AG08396 (cell line): ENCODE data around the gene MGAT4C.
"Not testable (repeated sequence)": the region's sequence is repeated elsewhere in the genome, so short reads cannot be mapped to it uniquely, and the experiment has no call there.

Experiments used
- DNase-seq: peaks from one replicate; pipeline ENCODE4 v3.0.0; 2012; ENCODE audit warnings: low spot score, mixed read lengths

MGAT4C gene

GRCh38 chr12:86126900-86127299, 129.3 kb downstream of the MGAT4C start:
- not testable (repeated sequence) for DNase-seq

GRCh38 chr12:86122846-86123468, 133.2 kb downstream of the MGAT4C start:
- no peak for DNase-seq

GRCh38 chr12:86118161-86118560, 138.0 kb downstream of the MGAT4C start:
- DNase-seq, result no peak

- DNase-seq, result no peak
Observed at GRCh38 chr12:86117711-86118110, 138.5 kb downstream of the MGAT4C start.

- no peak for DNase-seq
Observed at GRCh38 chr12:86104087-86104486, 152.1 kb downstream of the MGAT4C start.

- DNase-seq, result no peak
Observed at GRCh38 chr12:86097161-86097560, 159.0 kb downstream of the MGAT4C start.

- DNase-seq, result no peak
Observed at GRCh38 chr12:86091681-86092080, 164.5 kb downstream of the MGAT4C start.

- no peak for DNase-seq
Observed at GRCh38 chr12:86081843-86082242, 174.3 kb downstream of the MGAT4C start.

- DNase-seq, result not testable (repeated sequence)
Observed at GRCh38 chr12:86059052-86059451, 197.1 kb downstream of the MGAT4C start.

- DNase-seq, result no peak
Observed at GRCh38 chr12:86057092-86057845, 198.9 kb downstream of the MGAT4C start.

- DNase-seq, result no peak
Observed at GRCh38 chr12:86052921-86053320, 203.3 kb downstream of the MGAT4C start.

GRCh38 chr12:86050010-86050409, 206.2 kb downstream of the MGAT4C start:
- DNase-seq, result no peak

- no peak for DNase-seq
Observed at GRCh38 chr12:86044396-86044795, 211.8 kb downstream of the MGAT4C start.

GRCh38 chr12:86042062-86042461, 214.1 kb downstream of the MGAT4C start:
- DNase-seq, result no peak

GRCh38 chr12:86018361-86018760, 237.8 kb downstream of the MGAT4C start:
- DNase-seq, result no peak

- DNase-seq, result no peak
Observed at GRCh38 chr12:86015026-86015425, 241.2 kb downstream of the MGAT4C start.

- DNase-seq, result no peak
Observed at GRCh38 chr12:86006727-86007126, 249.5 kb downstream of the MGAT4C start.

GRCh38 chr12:85998074-85998473, 258.1 kb downstream of the MGAT4C start:
- DNase-seq, result no peak

- DNase-seq, result no peak
Observed at GRCh38 chr12:85996280-85996679, 259.9 kb downstream of the MGAT4C start.

GRCh38 chr12:85993746-85994145, 262.4 kb downstream of the MGAT4C start:
- no peak for DNase-seq

- DNase-seq, result no peak
Observed at GRCh38 chr12:85985996-85986395, 270.2 kb downstream of the MGAT4C start.

GRCh38 chr12:85983601-85984000, 272.6 kb downstream of the MGAT4C start:
- no peak for DNase-seq

GRCh38 chr12:85979641-85980040, 276.6 kb downstream of the MGAT4C start:
- DNase-seq, result no peak

- DNase-seq, result no peak
Observed at GRCh38 chr12:85975716-85976115, 280.5 kb downstream of the MGAT4C start.
